CD4-positive, alpha-beta T cell (primary cell): ENCODE data around the gene SIGLEC10. TPM values are rescaled to one million over a fixed set of nuclear protein-coding genes. Genes with fewer than 3 reads are reported as not detected.
A peak's percentile ranks its signal among the peaks of the same experiment; 100 is the strongest.

Experiments
- ATAC-seq: fragments of 200-7000 bp; cut with Tn5 transposase; one replicate; pipeline ENCODE4 v1.10.0; 2022; ENCODE audit warnings: mild to moderate bottlenecking; ENCODE audit not compliant: poor library complexity
- CTCF ChIA-PET: fragments of 350-600 bp; sonication (Branson Sonifier 250); formaldehyde crosslinking; loops from one replicate; lab custom pipeline; 2021; ENCODE audit warnings: antibody characterized with exemption, inconsistent platforms; lab: Charles Lee
- POLR2A ChIA-PET: fragments of 350-600 bp; sonication (Branson Sonifier 250); formaldehyde crosslinking; loops from one replicate; lab custom pipeline; 2021; ENCODE audit warnings: antibody characterized with exemption, inconsistent platforms; lab: Charles Lee
- DNase-seq, 14 experiments: peaks; one replicate each; pipeline ENCODE4 v3.0.0-alpha.2; 2013 to 2020; ENCODE audit warnings: mixed read lengths in 2 of 14
- H3K27ac ChIP-seq, 2 donors: one replicate each; pipeline versions ENCODE4 v1.5.1 to v1.7.0; 2013; ENCODE audit warnings: low read length in 2 of 2, low read depth in 1 of 2, mild to moderate bottlenecking in 1 of 2
- H3K27me3 ChIP-seq, 2 experiments: 1 replicate in 1 of 2; 2 replicates in 1 of 2; pipeline versions ENCODE4 v1.6.1 to v1.7.0; 2013; ENCODE audit warnings: low read length in 2 of 2, control low read depth in 1 of 2, mild to moderate bottlenecking in 1 of 2, moderate library complexity in 1 of 2; ENCODE audit not compliant: insufficient read depth in 2 of 2, control insufficient read depth in 1 of 2
- H3K36me3 ChIP-seq: one replicate; pipeline ENCODE4 v1.6.1; 2013; ENCODE audit warnings: low read length, control low read depth; ENCODE audit not compliant: insufficient read depth
- H3K4me1 ChIP-seq: one replicate; pipeline ENCODE4 v1.6.1; 2013; ENCODE audit warnings: low read length, control low read depth; ENCODE audit not compliant: insufficient read depth
- H3K4me3 ChIP-seq: one replicate; pipeline ENCODE4 v1.5.1; 2013; ENCODE audit warnings: mild to moderate bottlenecking, low read length, moderate library complexity
- H3K9me3 ChIP-seq, 2 experiments: 1 replicate in 1 of 2; 2 replicates in 1 of 2; pipeline versions ENCODE4 v1.6.1 to v1.7.0; 2013; ENCODE audit warnings: low read length in 2 of 2, mild to moderate bottlenecking in 2 of 2, control low read depth in 1 of 2, moderate library complexity in 1 of 2; ENCODE audit not compliant: control insufficient read depth in 1 of 2, insufficient read depth in 1 of 2
- H3K27ac Mint-ChIP-seq: one replicate; pipeline ENCODE4 v1.8.0; 2020; ENCODE audit warnings: mixed read lengths
- H3K27me3 Mint-ChIP-seq: one replicate; pipeline ENCODE4 v1.8.0; 2021; ENCODE audit warnings: mixed read lengths
- H3K36me3 Mint-ChIP-seq: one replicate; pipeline ENCODE4 v1.8.0; 2021; ENCODE audit warnings: low read depth, mixed read lengths
- H3K4me1 Mint-ChIP-seq: one replicate; pipeline ENCODE4 v1.8.0; 2021; ENCODE audit warnings: low read depth, mixed read lengths
- H3K4me3 Mint-ChIP-seq: one replicate; pipeline ENCODE4 v1.8.0; 2020; ENCODE audit warnings: mild to moderate bottlenecking, mixed read lengths
- H3K9me3 Mint-ChIP-seq: one replicate; pipeline ENCODE4 v1.8.0; 2020; ENCODE audit warnings: mixed read lengths
- intact Hi-C, 2 experiments: fragments of 100-400 bp; cut with DNase I in 1 of 2; cut with micrococcal nuclease in 1 of 2; formaldehyde crosslinking; loops; one replicate each; pipeline versions ENCODE4 v1.15.1 to v1.9.0; 2023 to 2025; cut with DNase I, micrococcal nuclease
- total RNA-seq, 174 experiments: library from RNA in 2 of 174; stranded (reverse) in 2 of 174; gene quantifications; one replicate each; pipeline ENCODE4 v1.2.3 and lab custom pipeline; 2021 to 2026
- TF ChIP-seq, protein P1 (sequence below): fragments of 200-600 bp; IDR thresholded peaks from one replicate; pipeline ENCODE4 v1.8.0; 2022; ENCODE audit warnings: antibody characterized with exemption, mild to moderate bottlenecking

Gene SIGLEC10
- total RNA-seq, 2 experiments from 2014 or later: 0.39 to 0.58 TPM

DNA sequence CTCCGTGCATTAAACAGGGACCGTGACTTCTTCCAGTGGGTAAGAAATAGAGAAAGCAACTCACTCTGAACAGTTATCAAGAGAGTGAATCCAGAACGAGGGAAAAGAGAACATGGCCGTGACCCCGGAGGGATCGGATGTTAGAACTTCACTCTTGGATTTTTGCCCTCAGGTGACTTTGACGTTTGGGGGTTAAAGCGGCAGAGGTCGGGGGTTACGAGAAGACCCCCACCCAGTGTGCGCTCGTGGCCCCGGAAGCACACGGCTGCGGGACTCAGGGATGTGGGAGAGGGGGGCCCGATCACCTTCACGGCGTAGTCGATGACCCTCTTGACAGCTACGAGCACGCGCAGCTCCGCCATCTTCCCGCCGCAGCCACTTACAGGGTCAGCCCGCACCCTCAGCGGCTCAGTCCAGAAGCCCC lies 51.5 kb downstream of the SIGLEC10 start, which contains the start of gene ETFB:
Gene ETFB (minus strand): TSS at position 424 of the 424 bp plus-strand sequence. CDS start 62 bp downstream, at position 362.
- Histone ChIP-seq H3K4me1 (peaks cover 70% of the 10 kb centered on the region), H3K27me3 (no peaks in the 10 kb centered on the region), H3K27ac (peak within 1 kb of the TSS; percentile 69 to 73), H3K4me3 (peak within 1 kb of the TSS; percentile 90), H3K9me3 (no peaks in the 10 kb centered on the region), H3K36me3 (no peaks in the 10 kb centered on the region)
- no peaks in the 10 kb centered on the region for H3K27me3 Mint-ChIP-seq
- H3K27ac Mint-ChIP-seq: peak within 1 kb of the TSS; percentile 84
- H3K4me3 Mint-ChIP-seq: peak within 1 kb of the TSS; percentile 96
- TF ChIP-seq, protein P1, sequence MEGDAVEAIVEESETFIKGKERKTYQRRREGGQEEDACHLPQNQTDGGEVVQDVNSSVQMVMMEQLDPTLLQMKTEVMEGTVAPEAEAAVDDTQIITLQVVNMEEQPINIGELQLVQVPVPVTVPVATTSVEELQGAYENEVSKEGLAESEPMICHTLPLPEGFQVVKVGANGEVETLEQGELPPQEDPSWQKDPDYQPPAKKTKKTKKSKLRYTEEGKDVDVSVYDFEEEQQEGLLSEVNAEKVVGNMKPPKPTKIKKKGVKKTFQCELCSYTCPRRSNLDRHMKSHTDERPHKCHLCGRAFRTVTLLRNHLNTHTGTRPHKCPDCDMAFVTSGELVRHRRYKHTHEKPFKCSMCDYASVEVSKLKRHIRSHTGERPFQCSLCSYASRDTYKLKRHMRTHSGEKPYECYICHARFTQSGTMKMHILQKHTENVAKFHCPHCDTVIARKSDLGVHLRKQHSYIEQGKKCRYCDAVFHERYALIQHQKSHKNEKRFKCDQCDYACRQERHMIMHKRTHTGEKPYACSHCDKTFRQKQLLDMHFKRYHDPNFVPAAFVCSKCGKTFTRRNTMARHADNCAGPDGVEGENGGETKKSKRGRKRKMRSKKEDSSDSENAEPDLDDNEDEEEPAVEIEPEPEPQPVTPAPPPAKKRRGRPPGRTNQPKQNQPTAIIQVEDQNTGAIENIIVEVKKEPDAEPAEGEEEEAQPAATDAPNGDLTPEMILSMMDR: no peak
- no peaks in the 10 kb centered on the region for H3K9me3 Mint-ChIP-seq
- H3K4me1 Mint-ChIP-seq: peaks cover 66% of the 10 kb centered on the region
- intact Hi-C loops: loop anchor here in 1 of 2 experiments (10.0 kb wide), 1 partner anchor 229 kb away; no protein-coding TSS in a partner anchor
- ATAC-seq: no peak
- CTCF ChIA-PET: no interaction called here
- POLR2A ChIA-PET: interaction anchor here (0.8 to 1.6 kb wide), 6 partner anchors 11 to 76 kb away, joined by 3 to 7 read pairs (median 4); partner anchors contain the start of gene VSIG10L
- peaks cover 12% of the 10 kb centered on the region for H3K36me3 Mint-ChIP-seq
- no peak for DNase-seq

DNA sequence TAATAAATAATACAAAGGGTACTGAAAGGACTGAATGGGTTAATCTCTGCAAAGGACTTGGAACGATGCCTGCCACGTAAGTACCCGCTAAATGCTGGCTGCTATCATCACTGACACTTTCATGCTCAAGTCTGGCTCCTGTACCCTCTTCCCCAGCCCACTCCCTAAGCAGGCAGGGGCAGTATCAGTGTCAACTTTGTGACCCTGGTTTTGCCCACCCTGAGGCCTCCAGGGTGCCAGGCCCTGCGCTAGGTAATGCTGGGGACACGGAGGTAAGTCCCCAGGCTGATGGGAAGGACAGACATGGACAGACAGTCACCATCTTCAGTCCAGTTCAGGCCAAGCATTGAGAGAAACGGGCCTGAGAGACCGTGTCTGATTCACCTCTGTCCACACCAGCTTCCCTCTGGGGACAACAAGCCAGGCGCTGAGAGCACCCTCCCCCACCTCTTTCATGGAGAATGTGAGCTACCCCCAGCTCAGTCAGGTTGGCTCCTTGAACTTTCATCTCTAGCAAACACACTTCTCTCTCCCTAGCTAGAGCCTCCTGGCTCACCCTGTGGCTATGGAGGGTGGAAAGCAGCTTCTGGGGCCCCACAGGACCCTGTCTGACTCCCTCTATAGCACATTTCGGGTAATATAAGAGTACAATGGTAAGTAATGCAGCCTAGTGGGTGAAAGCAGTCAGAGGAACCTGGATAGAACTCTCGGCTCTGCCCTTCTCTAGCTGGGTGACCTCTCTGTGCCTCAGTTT lies 52.1 kb downstream of the SIGLEC10 start:
- Histone ChIP-seq H3K36me3 (no peaks in the 10 kb centered on the region), H3K4me3 (peak overlapping the region; percentile 90), H3K9me3 (no peaks in the 10 kb centered on the region), H3K4me1 (peaks cover 65% of the 10 kb centered on the region), H3K27me3 (no peaks in the 10 kb centered on the region), H3K27ac (peak overlapping the region; percentile 69 to 73)
- intact Hi-C loops: loop anchor here in 1 of 2 experiments (10.0 kb wide), 1 partner anchor 229 kb away; no protein-coding TSS in a partner anchor
- TF ChIP-seq, protein P1: no peak
- POLR2A ChIA-PET: interaction anchor here (0.8 to 1.6 kb wide), 6 partner anchors 11 to 76 kb away, joined by 3 to 7 read pairs (median 4); partner anchors contain the start of gene VSIG10L
- Mint-ChIP-seq H3K27me3 (no peaks in the 10 kb centered on the region), H3K36me3 (peaks cover 12% of the 10 kb centered on the region), H3K9me3 (no peaks in the 10 kb centered on the region), H3K4me3 (peak overlapping the region; percentile 96), H3K4me1 (peaks cover 61% of the 10 kb centered on the region), H3K27ac (peak overlapping the region; percentile 84)
- ATAC-seq (peak; percentile 20), DNase-seq (peak in 2 of 14 experiments; percentile 54 to 58)
- CTCF ChIA-PET: no interaction called here

DNA sequence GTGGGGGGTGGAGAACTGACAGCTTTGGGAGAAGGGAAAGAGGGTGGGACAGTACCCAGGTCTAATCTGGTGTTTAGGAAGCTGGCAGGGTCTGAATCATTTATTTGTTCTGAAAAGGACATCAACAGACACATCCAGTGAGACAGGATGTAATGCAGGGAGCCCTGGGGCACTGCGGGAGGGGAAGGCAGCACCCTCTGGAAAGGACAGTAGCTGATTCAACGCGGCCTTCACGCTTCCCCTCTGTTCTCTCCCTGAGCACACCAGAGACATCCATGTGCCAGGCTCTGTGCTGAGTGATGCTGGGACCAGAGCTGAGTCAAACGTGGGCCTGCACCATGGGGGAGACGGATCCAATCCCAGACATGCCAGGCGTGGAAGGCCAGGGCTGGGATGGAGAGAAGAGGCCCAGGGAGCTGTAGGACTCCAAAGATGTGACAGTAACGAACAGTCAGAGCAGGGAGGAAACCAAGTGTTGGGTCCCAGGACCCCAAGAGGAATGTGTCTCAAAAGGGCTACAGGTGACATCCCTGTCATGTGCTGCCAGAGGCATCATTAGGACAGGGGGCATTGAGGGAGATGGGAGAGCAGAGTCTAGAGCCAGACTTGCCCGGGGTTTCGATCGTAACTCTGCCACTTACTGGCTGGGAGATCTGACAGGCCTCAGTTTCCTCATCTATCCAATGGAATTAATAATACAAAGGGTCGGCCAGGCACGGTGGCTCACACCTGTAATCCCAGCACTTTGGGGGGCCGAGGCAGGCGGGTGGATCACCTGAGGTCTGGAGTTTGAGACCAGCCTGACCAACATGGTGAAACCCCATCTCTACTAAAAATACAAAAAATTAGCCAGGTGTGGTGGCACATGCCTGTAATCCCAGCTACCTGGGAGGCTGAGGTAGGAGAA lies 53.0 kb downstream of the SIGLEC10 start:
- Mint-ChIP-seq H3K4me1 (peaks cover 57% of the 10 kb centered on the region), H3K36me3 (peaks cover 12% of the 10 kb centered on the region), H3K27me3 (no peaks in the 10 kb centered on the region), H3K27ac (peak overlapping the region; percentile 60), H3K9me3 (no peaks in the 10 kb centered on the region), H3K4me3 (peak overlapping the region; percentile 80)
- ChIA-PET POLR2A (interaction anchor here (1.0 to 1.5 kb wide), 2 partner anchors 9 to 12 kb away, joined by 3 to 4 read pairs; no protein-coding TSS in a partner anchor), CTCF (no interaction called here)
- intact Hi-C loops: loop anchor here in 1 of 2 experiments (10.0 kb wide), 1 partner anchor 230 kb away; no protein-coding TSS in a partner anchor
- Histone ChIP-seq H3K9me3 (no peaks in the 10 kb centered on the region), H3K4me1 (peaks cover 61% of the 10 kb centered on the region), H3K36me3 (no peaks in the 10 kb centered on the region), H3K27me3 (no peaks in the 10 kb centered on the region), H3K27ac (no peak overlapping the region), H3K4me3 (no peak overlapping the region)
- no peak for ATAC-seq
- DNase-seq: no peak
- TF ChIP-seq, protein P1: no peak
